Right hindlimb (tissue), 1 donor: ENCODE measurements around the gene HK2.
A peak's percentile ranks its signal among the peaks of the same experiment; 100 is the strongest.

Source experiments
- DNase-seq: peaks from one replicate; pipeline ENCODE4 v3.0.0-alpha.2; 2018

HK2 gene

GRCh38 chr2:74860079-74860478, 26.2 kb downstream of the HK2 start:
- no peak for DNase-seq

GRCh38 chr2:74860521-74860920, 26.6 kb downstream of the HK2 start:
- no peak for DNase-seq

GRCh38 chr2:74861531-74861930, 27.6 kb downstream of the HK2 start:
- no peak for DNase-seq

GRCh38 chr2:74862020-74862964, 28.4 kb downstream of the HK2 start:
- no peak for DNase-seq

- no peak for DNase-seq
Observed at GRCh38 chr2:74863802-74864248, 29.9 kb downstream of the HK2 start.

- DNase-seq, result no peak
Observed at GRCh38 chr2:74864728-74865722, 31.1 kb downstream of the HK2 start.

GRCh38 chr2:74865770-74866674, 32.1 kb downstream of the HK2 start:
- DNase-seq, result no peak

- no peak for DNase-seq
Observed at GRCh38 chr2:74867841-74868658, 34.1 kb downstream of the HK2 start.

- DNase-seq, result no peak
Observed at GRCh38 chr2:74869517-74869916, 35.6 kb downstream of the HK2 start.

GRCh38 chr2:74870951-74871350, 37.0 kb downstream of the HK2 start:
- no peak for DNase-seq

GRCh38 chr2:74871414-74871813, 37.5 kb downstream of the HK2 start:
- no peak for DNase-seq

- no peak for DNase-seq
Observed at GRCh38 chr2:74872389-74872836, 38.5 kb downstream of the HK2 start.

GRCh38 chr2:74873012-74873665, 39.2 kb downstream of the HK2 start:
- DNase-seq, result no peak

- no peak for DNase-seq
Observed at GRCh38 chr2:74873678-74874640, 40.0 kb downstream of the HK2 start.

GRCh38 chr2:74876081-74876886, 42.4 kb downstream of the HK2 start:
- peak; percentile 39 for DNase-seq

GRCh38 chr2:74877376-74877775, 43.4 kb downstream of the HK2 start:
- DNase-seq, result no peak

GRCh38 chr2:74877781-74878433, 44.0 kb downstream of the HK2 start:
- DNase-seq, result no peak

- DNase-seq, result no peak
Observed at GRCh38 chr2:74878551-74878950, 44.6 kb downstream of the HK2 start.
